GM23338 (cell line): ENCODE data around the gene MRPL38.

Experiments
- CREB1 ChIP-seq: fragments of 250-450 bp; sonication (Bioruptor Pico); IDR thresholded peaks from 2 replicates; pipeline ENCODE4 v1.5.0; 2020; ENCODE audit warnings: low read depth, mild to moderate bottlenecking, moderate library complexity
- CTCF ChIP-seq, 2 experiments: fragments of 200-600 bp in 1 of 2; sonication (generic) in 1 of 2; conservative IDR thresholded peaks; 2 replicates each; pipeline versions ENCODE4 v1.5.1 to v1.6.1; 2016 to 2017; ENCODE audit warnings: antibody characterized with exemption in 2 of 2, low read depth in 2 of 2, mild to moderate bottlenecking in 2 of 2, moderate library complexity in 1 of 2
- ETS1 ChIP-seq: IDR thresholded peaks from 2 replicates; pipeline ENCODE4 v1.6.1; 2016; ENCODE audit warnings: antibody characterized with exemption
- EZH2 ChIP-seq: fragments of 200-600 bp; sonication (generic); IDR thresholded peaks from one replicate; pipeline ENCODE4 v1.8.0; 2017; ENCODE audit warnings: antibody characterized with exemption, mild to moderate bottlenecking, low read depth; ENCODE audit not compliant: unreplicated experiment
- EZH2phosphoT487 ChIP-seq: fragments of 200-600 bp; sonication (generic); IDR thresholded peaks from one replicate; pipeline ENCODE4 v1.8.1; 2018; ENCODE audit warnings: antibody characterized with exemption; ENCODE audit not compliant: unreplicated experiment
- POLR2AphosphoS5 ChIP-seq: IDR thresholded peaks from 2 replicates; pipeline ENCODE4 v1.6.1; 2016; ENCODE audit warnings: antibody characterized with exemption, low read depth
- ZNF114 ChIP-seq: fragments of 250-450 bp; sonication (Bioruptor Pico); IDR thresholded peaks from 2 replicates; pipeline ENCODE4 v1.5.0; 2020; ENCODE audit warnings: mild to moderate bottlenecking, moderate library complexity

- TF ChIP-seq CTCF (conservative IDR thresholded peaks at IDR 0.05; ENCODE audit: low read depth in 2 of 2) (no peak), EZH2 (no peak), ETS1 (no peak), POLR2AphosphoS5 (no peak), CREB1 (CRISPR knock-in tag) (no peak), EZH2phosphoT487 (no peak), ZNF114 (CRISPR knock-in tag) (no peak)
These were observed 12.8 kb downstream of the MRPL38 start for GRCh38 chr17:75891605-75892555.
